ENCODE measurements around the gene CFAP97D2. TPM values are rescaled to one million over a fixed set of nuclear protein-coding genes. Genes with fewer than 3 reads are reported as not detected.

Gene CFAP97D2
- polyA plus RNA-seq, 1 of the 3 experiments (the other 2 are of a cell fraction) = not detected

GRCh38 chr13:114237415-114238112, 58.5 kb downstream of the CFAP97D2 start:
- Histone ChIP-seq H3K4me3 (ENCODE audit: low read depth in 2 of 2, low read length in 1 of 2) (no peak overlapping the region), H4K20me1 (ENCODE audit: insufficient read depth) (no peaks in the 10 kb centered on the region), H3K4me1 (ENCODE audit: control insufficient read depth in 1 of 2, insufficient read depth in 2 of 2, low read depth in 1 of 2, low read length in 1 of 2) (peaks cover 4 to 5% of the 10 kb centered on the region in 2 experiments; a peak in 3 of 4 replicates), H3K27ac (ENCODE audit: low read depth in 2 of 2, low read length in 1 of 2) (no peak overlapping the region), H3K9ac (no peak overlapping the region), H3F3A (replicated peaks; ENCODE audit: insufficient read depth) (peaks cover 4% of the 10 kb centered on the region), H2AFZ (ENCODE audit: low read depth) (no peak overlapping the region), H3K27me3 (ENCODE audit: insufficient read depth) (no peaks in the 10 kb centered on the region), H3K9me3 (no peaks in the 10 kb centered on the region; the same call in 1 of the 2 replicates), H3K36me3 (replicated peaks in 1 of 2; ENCODE audit: control insufficient read depth in 1 of 2, insufficient read depth in 2 of 2, low read length in 1 of 2) (peaks cover 47 to 56% of the 10 kb centered on the region in 2 experiments), H3K4me2 (no peak overlapping the region), H3K9me2 (no peaks in the 10 kb centered on the region), H3K79me2 (ENCODE audit: insufficient read depth) (peaks cover 49% of the 10 kb centered on the region)
- 98% methylated on average over 7 of the region's 7 CpGs for WGBS (ENCODE audit: low lambda C conversion rate)
- DNase-seq = no peak
- POLR2A ChIA-PET = interaction anchor here (0.5 kb wide), 1 partner anchor 10 kb away, joined by 3 read pairs; no protein-coding TSS in a partner anchor
- CTCF ChIA-PET = interaction anchor here (0.8 to 2.1 kb wide), 2 partner anchors 11 to 421 kb away, joined by 3 to 5 read pairs; no protein-coding TSS in a partner anchor
- no peak for TF ChIP-seq RCOR1 (IDR thresholded peaks at IDR 0.05; ENCODE audit: low read length)
- TF ChIP-seq NFIC (IDR thresholded peaks at IDR 0.05; ENCODE audit: borderline replicate concordance) = no peak
- TF ChIP-seq ZBTB33 (IDR thresholded peaks at IDR 0.05; ENCODE audit: borderline replicate concordance, low read depth) = no peak
- TF ChIP-seq NRF1 (IDR thresholded peaks at IDR 0.05; ENCODE audit: low read depth, low read length) = no peak

- Histone ChIP-seq H4K20me1 (ENCODE audit: insufficient read depth) (no peaks in the 10 kb centered on the region), H2AFZ (ENCODE audit: low read depth) (no peak overlapping the region), H3F3A (replicated peaks; ENCODE audit: insufficient read depth) (peaks cover 4% of the 10 kb centered on the region), H3K9me3 (no peaks in the 10 kb centered on the region), H3K27ac (ENCODE audit: low read depth in 2 of 2, low read length in 1 of 2) (peak overlapping the region in 1 of 2 experiments; percentile 3; a peak in 1 of 4 replicates), H3K79me2 (ENCODE audit: insufficient read depth) (peaks cover 28% of the 10 kb centered on the region), H3K9ac (no peak overlapping the region), H3K9me2 (no peaks in the 10 kb centered on the region), H3K4me2 (no peak overlapping the region), H3K27me3 (ENCODE audit: insufficient read depth) (no peaks in the 10 kb centered on the region), H3K36me3 (replicated peaks in 1 of 2; ENCODE audit: control insufficient read depth in 1 of 2, insufficient read depth in 2 of 2, low read length in 1 of 2) (peaks cover 90 to 95% of the 10 kb centered on the region in 2 experiments), H3K4me3 (ENCODE audit: low read depth in 2 of 2, low read length in 1 of 2) (no peak overlapping the region), H3K4me1 (ENCODE audit: control insufficient read depth in 1 of 2, insufficient read depth in 2 of 2, low read depth in 1 of 2, low read length in 1 of 2) (peaks cover 0 to 4% of the 10 kb centered on the region in 2 experiments; a peak in 1 of 4 replicates)
- WGBS (ENCODE audit: low lambda C conversion rate) = 84% methylated on average over 6 of the region's 6 CpGs
- DNase-seq = no peak
- ChIA-PET CTCF (interaction anchor here (1.1 kb wide), 1 partner anchor 572 kb away, joined by 3 read pairs; no protein-coding TSS in a partner anchor), POLR2A (no interaction called here)
- TF ChIP-seq FOXJ3 (CRISPR knock-in tag; IDR thresholded peaks at IDR 0.05) (no peak), RCOR1 (IDR thresholded peaks at IDR 0.05; ENCODE audit: low read length) (no peak), USF2 (IDR thresholded peaks at IDR 0.05; ENCODE audit: borderline replicate concordance, low read depth, low read length) (no peak), GABPA (IDR thresholded peaks at IDR 0.05; ENCODE audit: low read depth) (no peak), ZBTB33 (IDR thresholded peaks at IDR 0.05; ENCODE audit: borderline replicate concordance, low read depth) (no peak), EZH2phosphoT487 (IDR thresholded peaks at IDR 0.05; ENCODE audit: borderline replicate concordance, low read depth) (no peak), NRF1 (IDR thresholded peaks at IDR 0.05; ENCODE audit: low read depth, low read length) (no peak), TCF12 (IDR thresholded peaks at IDR 0.05) (no peak), FOSL2 (IDR thresholded peaks at IDR 0.05; ENCODE audit: borderline replicate concordance, low read depth) (no peak), EP300 (IDR thresholded peaks at IDR 0.05; ENCODE audit: borderline replicate concordance in 1 of 2, low read depth in 1 of 2, low read length in 1 of 2) (no peak), TEAD4 (IDR thresholded peaks at IDR 0.05; ENCODE audit: borderline replicate concordance, insufficient read depth) (no peak), RXRA (IDR thresholded peaks at IDR 0.05; ENCODE audit: borderline replicate concordance, low read depth) (no peak), CTCF (IDR thresholded peaks at IDR 0.05) (no peak), ELF1 (IDR thresholded peaks at IDR 0.05) (no peak), TAF1 (IDR thresholded peaks at IDR 0.05; ENCODE audit: borderline replicate concordance, low read depth, low read length) (no peak), POLR2AphosphoS5 (IDR thresholded peaks at IDR 0.05; ENCODE audit: low read depth, low read length) (no peak), SIN3A (IDR thresholded peaks at IDR 0.05; ENCODE audit: borderline replicate concordance, low read depth, low read length) (no peak)
Observed at GRCh38 chr13:114241918-114242317, 62.9 kb downstream of the CFAP97D2 start.
